T-helper 2 cell treated with Interferon-gamma antibody and Interleukin-4, amounts not matched to agents 100 ng/mL and 5 ng/mL, for 36 hours (primary cell): Measurements from ENCODE around the gene CDH4. TPM values are rescaled to one million over a fixed set of nuclear protein-coding genes. Genes with fewer than 3 reads are reported as not detected.

ENCODE experiments used
- intact Hi-C: fragments of 100-400 bp; cut with micrococcal nuclease; formaldehyde crosslinking; loops from one replicate; pipeline ENCODE4 v1.15.1; 2023
- total RNA-seq: library from RNA; stranded (reverse); gene quantifications from 2 replicates; pipeline ENCODE4 v1.2.3, GENCODE V29; 2022

CDH4 gene
- total RNA-seq, 1 donor from 2014 or later, result not detected

DNA sequence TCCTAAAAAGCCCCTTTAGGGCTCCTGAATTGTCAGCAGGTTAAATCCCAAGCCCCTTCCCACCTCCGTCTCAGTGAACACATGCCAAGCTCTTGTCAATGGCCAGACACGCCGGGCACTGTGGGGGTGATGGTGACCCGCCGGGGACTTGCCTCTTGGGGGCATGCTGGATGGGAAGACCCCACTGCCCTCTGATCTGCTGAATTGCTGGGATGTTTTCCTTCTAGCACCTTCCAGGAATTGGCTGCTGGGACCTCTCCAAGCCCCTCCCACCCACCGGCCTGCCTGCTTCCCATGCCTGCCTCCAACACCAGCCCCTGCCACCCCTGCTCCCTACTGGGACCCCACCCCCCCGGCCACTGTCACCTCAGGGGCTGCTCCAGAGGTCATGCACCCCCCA lies 345.9 kb downstream of the CDH4 start:
- intact Hi-C loops, result no loop called here

DNA sequence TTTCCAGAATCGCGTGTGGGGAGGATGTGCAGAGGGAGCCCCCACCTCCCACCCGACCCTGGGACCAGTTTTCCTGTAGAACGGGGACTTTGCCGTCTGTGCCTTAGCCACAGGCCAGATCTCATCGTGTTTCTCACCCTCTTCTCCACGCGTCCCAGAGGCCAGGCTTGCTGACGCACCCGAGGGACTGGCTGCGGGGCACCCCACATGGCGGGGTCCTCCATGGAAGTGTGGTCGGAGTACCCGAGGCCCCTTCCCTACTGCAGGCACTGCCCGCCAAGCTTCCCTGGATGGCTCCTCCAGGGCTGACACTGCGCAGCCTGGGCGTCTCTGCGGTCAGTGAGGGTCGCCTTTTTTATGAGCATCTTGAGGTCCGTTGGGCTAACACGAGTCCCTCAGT lies 346.5 kb downstream of the CDH4 start:
- intact Hi-C loops, result no loop called here

DNA sequence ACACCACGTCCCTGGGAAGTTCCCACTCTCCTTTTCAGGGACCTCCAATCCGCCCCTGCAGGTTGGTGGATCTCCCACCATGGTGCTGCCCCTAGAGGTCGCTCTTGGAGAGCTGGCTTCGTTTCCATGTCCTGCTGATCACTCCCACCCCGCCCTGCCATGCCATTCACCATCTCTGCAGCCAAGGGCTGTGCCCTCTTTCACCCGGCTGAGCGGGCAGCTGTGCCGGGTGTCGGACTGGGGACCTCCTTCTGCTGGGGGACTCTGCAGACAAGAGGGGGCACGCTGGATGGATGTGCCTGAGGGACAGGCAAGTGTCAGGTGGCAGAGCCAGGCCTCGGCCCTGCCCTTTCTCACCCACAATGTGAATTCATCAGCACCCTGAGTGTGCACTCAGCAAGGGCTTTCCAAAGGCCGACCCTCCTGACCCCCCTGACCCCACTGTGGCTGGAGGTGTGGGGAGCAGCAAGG lies 347.0 kb downstream of the CDH4 start:
- intact Hi-C loops, result no loop called here

DNA sequence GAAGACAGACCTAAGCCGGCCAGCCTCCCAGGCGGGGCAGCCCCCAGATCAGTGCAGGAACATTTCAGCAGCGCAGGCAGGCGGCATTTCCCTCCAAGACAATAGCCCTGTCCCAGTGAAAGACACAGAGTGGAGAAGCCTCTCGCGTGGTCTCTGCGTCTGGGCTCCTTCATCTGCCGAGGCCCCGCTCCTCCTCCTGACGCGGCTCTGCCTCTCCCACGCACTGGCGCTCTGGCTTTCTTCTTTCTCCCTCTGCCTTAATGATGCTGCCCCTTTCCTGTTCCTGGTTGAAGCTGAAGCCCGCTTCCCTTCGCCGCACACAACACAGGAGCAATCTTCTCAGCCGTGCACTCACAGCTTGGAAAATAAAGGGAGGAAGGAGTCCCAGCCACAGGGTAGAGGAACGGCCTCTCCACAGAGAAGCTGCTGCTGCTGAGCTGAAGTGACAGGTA lies 347.5 kb downstream of the CDH4 start:
- intact Hi-C loops, result no loop called here

DNA sequence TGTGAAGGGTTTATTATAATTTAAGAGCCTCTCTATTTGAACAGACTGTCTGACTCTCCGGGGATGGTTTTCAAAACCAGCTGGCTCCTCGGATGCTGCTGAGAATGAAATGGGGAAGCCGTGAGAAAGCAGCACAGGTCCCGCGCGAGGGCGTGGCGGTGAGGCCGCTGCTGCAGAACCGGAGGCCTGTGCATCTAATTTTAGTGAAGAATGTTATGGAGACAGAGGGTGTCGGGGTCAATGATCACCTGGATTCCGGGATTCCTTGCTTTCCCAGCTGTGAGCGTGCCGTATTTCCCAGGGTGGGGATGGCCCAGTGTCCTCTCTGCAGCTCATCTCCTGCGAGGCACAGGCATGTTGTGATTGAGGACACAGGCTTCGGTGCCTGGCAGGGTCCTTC lies 348.0 kb downstream of the CDH4 start:
- intact Hi-C loops, result no loop called here

DNA sequence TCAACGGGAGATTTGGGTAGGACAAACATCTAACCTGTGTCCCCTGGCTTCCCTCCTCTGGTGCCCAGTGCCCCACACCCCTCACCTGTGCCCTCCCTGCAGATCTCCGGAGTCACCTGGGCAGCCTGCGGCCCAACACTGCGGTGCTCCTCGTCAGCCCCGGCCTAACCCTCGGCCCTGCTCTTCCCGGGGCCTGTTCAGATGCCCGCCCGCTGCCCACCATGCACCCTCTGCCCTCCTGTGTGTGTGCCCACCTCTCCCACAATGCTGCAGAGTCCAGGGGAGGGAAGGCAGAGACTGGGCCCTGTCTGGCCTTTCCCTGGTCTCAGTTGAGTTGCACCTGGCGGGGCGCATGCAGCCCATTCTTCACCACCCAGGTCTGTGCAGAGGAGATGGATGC lies 349.3 kb downstream of the CDH4 start:
- intact Hi-C loops, result no loop called here

DNA sequence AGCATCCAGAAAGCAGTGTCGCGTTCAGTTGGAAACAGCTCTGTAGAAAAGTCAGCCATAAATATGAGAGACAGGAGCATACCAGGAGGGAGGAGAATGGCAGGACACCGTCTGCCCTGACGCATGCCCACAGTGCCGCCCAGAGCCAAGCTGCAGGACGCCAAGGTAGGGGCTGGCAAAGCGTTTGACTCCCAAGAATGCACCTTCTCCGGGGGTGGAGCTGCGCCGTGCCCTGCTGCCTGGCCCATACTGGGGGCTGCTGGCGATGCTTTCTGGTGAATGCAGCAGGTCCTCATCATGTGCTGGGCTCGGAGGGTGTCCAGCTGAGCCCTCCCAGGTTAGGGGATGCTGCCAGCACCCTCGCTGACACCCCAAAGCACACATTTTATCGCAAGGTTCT lies 349.8 kb downstream of the CDH4 start:
- intact Hi-C loops, result no loop called here

DNA sequence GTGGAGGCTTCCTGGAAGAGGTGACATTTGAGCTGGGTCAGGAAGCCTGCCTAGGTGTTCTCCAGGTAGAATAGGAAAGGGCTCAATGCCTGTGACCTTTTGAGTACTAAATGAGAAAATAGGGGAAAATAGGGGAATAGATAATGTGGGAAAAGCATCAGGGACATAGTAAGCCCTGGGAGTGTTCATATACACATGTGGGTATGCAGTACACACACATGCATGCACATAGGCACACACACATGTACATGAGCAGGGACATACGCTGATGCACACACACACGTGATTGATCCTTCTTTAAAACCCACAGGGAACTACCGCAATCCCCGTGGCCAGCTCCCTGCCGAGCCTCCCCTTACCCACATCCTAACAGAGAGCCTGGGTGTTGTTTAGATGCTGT lies 351.7 kb downstream of the CDH4 start:
- intact Hi-C loops, result no loop called here

DNA sequence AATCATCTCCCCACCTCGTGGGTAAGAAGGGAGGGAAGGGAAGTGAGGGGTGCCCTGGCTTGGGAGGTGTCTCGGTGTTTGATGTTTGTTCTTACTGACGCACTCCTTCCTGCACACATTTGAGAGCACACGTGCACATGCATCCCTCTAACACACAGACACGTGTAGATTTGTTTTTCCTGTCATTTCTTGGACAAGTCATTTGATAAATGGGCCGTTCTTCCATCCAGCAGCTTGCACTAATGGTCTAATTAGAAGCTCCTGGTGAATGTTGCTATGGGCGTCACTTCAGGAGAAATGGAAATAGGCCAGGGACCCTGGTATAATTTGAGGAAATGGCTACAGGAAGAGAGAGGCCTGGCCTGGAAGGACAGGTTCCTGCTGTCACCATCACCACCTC lies 352.5 kb downstream of the CDH4 start:
- intact Hi-C loops, result no loop called here

DNA sequence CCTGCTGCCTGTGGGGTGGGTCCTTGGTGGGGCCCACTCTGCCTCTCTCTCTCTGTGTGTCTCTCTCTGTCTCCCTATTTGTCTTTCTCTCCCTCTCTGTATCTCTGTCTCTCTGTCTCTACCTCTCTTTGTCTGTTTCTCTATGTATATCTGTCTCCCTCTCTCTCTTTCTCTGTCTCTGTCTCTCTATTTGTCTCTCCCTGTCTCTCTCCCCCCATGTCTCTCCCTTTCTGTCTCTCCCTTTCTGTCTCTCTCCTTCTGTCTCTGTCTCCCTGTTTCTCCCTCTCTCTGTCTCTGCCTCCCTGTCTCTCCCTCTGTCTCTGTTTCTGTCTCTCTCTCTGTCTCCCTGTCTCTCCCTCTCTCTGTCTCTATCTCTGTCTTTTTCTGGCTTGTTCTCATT lies 353.2 kb downstream of the CDH4 start:
- intact Hi-C loops, result no loop called here

DNA sequence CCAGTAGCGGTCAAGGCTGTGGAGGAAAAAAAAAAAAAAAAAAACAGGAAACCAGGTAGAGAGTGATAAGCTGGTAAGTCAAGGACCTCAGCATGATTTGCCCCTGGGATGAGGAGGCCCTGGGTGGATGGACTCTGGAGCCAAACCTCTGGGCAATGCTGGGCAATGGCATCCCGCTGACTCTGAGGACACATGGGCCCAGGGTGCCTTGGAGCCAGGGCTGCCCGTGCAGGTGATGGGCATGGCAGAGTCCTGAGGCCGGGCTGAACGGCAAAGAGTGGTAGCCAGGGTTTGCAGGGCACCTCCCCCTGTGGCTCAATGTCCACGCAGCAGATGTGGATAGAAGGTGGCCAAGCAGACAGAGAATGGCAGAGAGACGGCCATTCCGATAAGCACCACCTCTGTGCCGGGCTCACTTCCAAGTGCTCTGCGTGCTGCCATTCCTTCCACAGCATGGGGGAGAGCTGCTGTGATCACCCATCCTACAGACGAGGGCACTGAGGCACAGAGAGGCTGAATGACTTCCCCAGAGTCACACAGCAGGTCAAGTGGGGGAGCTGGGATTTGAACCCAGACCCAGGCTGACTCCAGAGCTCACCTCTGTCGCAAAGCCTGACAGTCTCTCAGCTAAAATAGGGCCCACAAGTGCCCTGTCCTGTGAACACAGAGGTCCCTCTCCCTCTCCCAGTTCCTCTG lies 353.9 kb downstream of the CDH4 start:
- intact Hi-C loops, result no loop called here

DNA sequence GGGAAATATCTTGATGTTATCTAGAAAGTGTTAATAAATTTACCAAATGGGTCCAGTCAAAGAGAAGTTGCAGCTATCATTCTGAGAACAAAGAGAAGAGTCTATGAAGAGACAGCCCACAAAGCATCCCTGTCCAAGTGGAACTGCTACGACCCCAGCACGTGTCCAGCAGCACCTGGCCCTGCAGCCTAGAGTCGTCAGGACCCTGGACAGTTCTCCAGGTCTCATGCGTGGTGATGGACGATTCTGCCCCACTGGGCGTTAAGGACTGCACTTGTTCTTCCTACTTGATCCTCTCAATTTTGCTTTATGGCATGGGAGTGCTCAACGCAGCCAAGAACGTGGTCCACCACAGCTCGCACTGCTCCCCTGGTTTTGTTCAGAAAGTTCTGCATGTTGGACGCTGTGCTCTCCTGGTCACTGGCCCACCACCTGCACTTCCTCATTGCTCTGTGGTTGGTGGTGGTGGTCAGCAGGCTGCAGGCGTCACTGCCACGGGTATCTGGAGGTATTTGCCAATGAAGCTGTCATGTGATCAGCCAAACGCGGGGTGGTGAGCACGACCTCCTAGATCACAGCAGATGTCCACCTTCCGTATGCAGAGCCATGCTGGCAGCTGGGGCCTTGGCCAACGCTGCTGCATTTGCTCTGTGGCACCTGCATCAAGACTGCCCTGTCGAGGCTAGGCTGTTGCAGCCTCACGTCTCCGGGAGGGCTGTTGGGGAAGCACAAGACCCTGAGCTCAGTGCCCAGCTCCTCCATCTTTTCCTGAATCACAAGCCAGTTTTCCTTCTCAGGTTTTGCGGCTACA lies 356.4 kb downstream of the CDH4 start:
- intact Hi-C loops, result no loop called here

DNA sequence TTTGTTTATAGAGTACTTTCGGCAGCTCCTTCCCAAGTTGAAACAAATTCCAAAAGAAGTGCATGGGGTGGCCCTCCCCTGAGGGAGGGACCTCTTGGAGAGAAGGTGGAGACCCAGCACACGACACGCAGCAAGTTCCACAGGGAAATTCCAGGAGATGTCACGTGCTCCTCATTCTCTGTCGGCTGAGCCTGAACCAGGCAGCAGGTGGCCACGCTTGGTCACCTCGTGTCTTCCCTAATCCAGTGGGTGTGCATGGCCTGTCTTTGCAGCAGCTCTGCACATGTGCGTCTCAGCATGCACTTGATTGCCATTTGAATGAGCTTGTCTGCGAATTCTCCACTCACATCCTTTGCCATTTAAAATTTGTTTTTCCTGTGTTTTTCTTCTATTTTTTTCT lies 357.4 kb downstream of the CDH4 start:
- intact Hi-C loops, result no loop called here

DNA sequence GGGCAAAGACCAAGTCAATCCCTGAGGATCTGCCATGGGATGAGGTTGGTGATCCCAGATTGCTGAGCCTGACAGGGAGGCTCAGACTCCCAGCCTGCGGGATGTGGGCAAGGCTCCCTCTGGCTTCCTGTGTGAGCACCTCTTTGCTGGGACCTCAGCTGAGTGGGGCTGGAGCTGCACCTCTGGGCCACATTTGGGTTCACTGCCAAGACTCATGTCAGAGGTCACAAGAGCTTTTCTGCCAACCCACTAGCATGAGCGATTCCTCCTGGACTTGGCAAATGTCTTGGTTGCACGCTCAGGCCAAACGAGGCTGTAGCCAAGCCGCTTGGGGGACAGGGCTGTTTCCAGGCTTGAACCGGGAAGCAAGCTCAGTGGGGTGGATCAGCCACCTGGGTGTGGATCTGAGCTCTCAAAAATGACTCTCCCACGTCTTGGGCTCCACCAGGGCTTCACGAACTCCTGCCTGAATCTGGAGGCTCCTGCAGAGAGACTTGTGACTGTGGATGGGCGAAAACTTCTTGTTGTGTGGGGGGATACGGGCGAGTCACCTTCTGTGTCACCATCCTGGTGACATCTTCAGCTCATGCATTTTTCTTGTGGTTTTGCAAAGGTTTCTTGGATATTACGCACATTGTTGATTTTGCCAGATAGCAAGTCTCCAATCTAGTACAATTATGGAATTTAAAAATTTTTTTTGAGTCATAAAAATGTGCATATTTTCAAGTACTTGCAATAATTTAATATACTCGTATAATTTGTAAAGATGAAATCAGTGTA lies 359.5 kb downstream of the CDH4 start:
- intact Hi-C loops, result no loop called here

DNA sequence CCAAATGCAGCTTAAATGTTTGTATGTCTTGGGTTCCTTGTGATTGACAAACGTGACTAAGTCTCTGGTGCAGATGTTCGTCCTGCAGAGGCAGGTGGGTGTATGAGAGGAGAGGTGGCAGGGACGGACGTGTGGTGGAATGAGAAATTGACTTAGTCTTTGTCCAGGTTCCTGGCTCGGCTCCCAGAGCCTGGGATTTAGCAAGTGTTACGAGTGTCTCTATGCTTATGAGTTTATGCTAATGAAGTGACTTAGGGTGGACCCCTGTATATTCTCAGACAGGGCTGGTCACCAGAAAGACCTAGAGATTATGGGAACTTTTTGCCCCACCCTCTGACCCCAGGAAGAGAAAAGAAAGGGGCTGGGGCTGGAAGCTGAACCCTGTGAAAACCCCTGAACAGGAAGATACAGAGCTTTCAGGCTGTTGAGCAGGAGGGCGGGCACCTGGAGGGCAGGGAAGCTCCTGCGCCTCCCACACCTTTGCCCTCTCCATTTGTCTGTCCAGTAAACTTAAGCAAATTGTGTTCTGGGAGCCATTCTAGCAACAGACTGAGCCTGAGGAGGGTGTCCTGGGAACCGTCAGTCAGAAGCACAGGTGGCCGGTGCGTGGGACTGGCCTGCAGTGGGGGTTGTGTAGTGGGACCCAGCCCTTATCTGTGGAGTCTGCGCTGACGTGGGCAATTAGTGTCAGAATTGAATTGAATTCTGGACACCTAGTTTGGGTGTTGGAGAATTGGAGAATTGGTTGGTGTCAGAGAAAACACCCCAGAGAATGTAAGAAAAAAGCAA lies 362.1 kb downstream of the CDH4 start:
- intact Hi-C loops, result no loop called here

DNA sequence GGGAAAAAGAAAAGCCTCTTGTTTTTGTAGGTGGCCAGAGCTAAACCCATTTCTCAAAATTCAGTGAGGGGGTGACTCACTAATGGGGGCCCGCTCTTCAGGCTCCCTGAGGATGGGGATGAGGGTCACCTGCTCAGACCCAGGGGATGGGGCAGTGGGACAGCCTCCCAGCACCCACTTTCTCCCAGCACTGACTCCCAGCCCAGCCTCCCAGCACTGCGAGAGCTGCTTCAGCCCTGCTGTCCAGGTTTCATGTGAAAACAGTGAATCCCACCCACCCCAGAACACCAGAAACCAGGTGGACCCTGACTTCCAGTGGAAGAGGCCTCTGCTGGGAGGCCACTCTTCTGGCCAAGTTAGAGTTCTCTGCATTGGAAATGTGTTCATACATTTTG lies 362.6 kb downstream of the CDH4 start:
- intact Hi-C loops, result no loop called here

DNA sequence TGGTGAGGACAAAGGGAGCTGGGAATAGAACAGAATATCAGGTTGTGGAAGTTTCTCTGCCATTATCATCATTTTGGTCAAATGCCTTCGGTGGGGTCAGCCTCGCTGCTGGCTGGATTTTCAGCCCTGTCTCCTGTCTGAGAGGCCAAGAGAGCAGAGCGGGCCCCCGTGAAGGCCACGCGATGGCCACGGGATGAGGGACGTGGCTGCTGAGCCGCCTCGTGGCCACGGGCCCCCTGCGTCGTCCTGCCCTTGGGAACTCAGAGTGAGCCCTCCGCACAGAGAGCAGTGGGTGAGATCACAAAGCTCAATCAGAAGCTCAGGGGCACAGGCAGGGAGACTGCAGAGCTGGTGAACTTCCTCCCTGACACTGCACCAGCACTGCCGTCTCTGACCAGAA lies 363.7 kb downstream of the CDH4 start:
- intact Hi-C loops, result no loop called here

DNA sequence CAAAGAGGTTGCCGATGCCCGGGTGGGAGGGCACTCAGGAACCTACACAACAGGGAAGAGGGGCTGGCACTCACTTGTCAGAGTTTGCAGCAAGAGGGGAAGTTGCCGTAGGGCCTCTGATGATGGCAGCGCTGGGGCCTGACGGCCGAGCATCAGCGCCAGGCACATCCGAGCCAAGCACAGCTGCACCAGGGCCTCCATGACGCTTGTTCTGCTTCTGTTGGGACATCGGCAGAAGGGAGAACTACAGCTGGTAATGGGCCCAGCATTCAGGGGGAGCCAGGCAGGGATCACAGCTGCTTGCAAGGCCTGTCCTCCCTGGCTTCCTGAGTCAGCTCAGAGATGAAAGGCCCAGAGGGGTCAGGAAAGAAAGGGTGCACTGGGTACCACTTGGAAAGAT lies 367.7 kb downstream of the CDH4 start:
- intact Hi-C loops, result no loop called here

DNA sequence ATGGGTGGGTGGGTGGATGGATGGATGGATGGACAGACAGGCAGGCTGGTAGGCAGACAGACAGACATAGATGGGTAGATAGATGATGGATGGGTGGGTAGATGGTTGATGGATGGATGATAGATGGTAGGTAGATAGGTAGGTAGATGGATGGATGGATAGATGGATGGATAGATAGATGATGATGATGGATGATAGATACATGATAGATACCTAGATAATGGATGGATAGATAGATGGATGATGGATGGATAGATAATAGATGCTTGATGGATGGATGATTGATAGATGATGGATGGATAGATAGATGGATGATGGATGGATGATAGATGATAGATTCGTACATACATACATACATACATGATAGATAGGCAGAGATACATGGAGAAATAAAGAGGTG lies 368.1 kb downstream of the CDH4 start:
- intact Hi-C loops, result no loop called here

DNA sequence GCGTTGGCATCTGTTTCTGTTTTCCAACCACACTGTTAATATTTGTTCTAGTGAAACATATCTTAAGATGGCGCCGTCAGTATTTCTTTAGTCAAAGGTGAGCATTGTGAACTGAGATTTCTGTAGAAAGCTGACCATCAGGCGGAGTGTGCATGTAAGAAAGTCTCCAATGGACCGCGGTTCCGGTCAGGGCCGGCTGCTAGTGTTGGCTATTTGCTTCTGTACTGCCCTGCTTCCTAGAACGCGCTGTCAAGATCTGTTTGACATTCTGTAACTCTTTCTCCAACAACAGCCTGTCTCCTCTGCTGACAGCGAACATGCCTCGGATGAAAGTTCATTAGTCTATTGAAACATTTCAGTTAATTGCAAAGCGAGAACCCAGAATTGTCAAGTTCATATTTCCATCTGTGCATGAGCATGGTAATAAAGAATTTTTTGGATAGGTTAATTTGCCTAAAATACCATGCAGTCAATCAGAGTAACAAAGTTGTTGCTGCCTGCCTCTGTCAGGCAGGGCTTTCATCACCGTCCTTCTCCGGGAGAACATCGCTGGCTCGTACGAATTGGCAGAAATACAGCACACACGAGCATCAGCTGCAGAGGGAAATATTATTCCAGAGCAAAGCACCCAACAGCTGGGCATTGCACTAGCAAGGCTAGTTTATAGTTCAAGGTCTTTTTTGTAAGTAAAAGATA lies 369.1 kb downstream of the CDH4 start:
- intact Hi-C loops, result no loop called here

DNA sequence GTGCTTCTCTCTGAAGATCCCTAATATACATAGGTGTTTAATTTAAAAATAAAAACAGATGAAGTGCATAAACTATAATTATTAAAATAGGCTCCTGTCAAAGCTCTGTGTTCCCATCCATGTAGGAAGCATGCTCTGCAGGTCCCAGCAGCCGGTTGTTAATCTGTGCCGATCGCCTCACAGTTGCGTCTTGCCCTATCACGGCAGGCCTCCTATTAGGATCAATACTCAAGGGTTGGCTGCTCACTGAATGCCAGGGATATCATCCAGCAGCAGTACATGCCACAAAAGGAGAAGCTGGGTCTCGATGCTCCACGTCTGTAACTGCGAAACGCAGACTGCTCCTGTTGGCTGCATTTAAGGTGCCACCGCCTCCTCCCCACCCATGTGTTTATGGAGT lies 369.8 kb downstream of the CDH4 start:
- intact Hi-C loops, result no loop called here
